ENCODE measurements around the gene HERC2. TPM values are rescaled to one million over a fixed set of nuclear protein-coding genes. Genes with fewer than 3 reads are reported as not detected.

Gene HERC2
- total and polyA plus RNA-seq, 4 donors, result 17.9 to 76.0 (median 39.8) TPM

- no peaks in the 10 kb centered on the region for H3K27me3 ChIP-seq (ENCODE audit: control insufficient read depth in 3 of 3, insufficient read depth in 3 of 3, low read length in 2 of 3)
- H3K36me3 ChIP-seq (ENCODE audit: control insufficient read depth in 4 of 4, insufficient read depth in 4 of 4, low read length in 4 of 4), result peaks cover 23 to 55% (median 39%) of the 10 kb centered on the region in 4 donors
- no peaks in the 10 kb centered on the region for H3K9me3 ChIP-seq (ENCODE audit: control insufficient read depth in 4 of 4, insufficient read depth in 3 of 4, low read length in 3 of 4)
- no peak for DNase-seq
- no peaks in the 10 kb centered on the region for H3K4me1 ChIP-seq (ENCODE audit: control insufficient read depth in 5 of 5, insufficient read depth in 5 of 5, low read length in 5 of 5)
- 95% methylated on average over 10 of the region's 10 CpGs for WGBS, 2 donors
- no peak overlapping the region for H3K9ac ChIP-seq (ENCODE audit: insufficient read depth in 1 of 2, low read length in 2 of 2)
- TF ChIP-seq CTCF (IDR thresholded peaks at IDR 0.05; ENCODE audit: control extremely low read depth, extremely low read depth), result no peak
- H3K27ac ChIP-seq (ENCODE audit: low read depth in 1 of 2, low read length in 1 of 2), result no peak overlapping the region
- ATAC-seq (ENCODE audit: insufficient read depth, low FRiP score), result no peak
- no peak overlapping the region for H3K4me3 ChIP-seq
These were observed 203.4 kb downstream of the HERC2 start for GRCh38 chr15:28118531-28118930.

GRCh38 chr15:28118083-28118482, 203.9 kb downstream of the HERC2 start:
- Histone ChIP-seq H3K9ac (ENCODE audit: insufficient read depth in 1 of 2, low read length in 2 of 2) (no peak overlapping the region), H3K27ac (ENCODE audit: low read depth in 1 of 2, low read length in 1 of 2) (no peak overlapping the region), H3K4me1 (ENCODE audit: control insufficient read depth in 5 of 5, insufficient read depth in 5 of 5, low read length in 5 of 5) (no peaks in the 10 kb centered on the region), H3K36me3 (ENCODE audit: control insufficient read depth in 4 of 4, insufficient read depth in 4 of 4, low read length in 4 of 4) (peaks cover 23 to 60% (median 40%) of the 10 kb centered on the region in 4 donors), H3K27me3 (ENCODE audit: control insufficient read depth in 3 of 3, insufficient read depth in 3 of 3, low read length in 2 of 3) (no peaks in the 10 kb centered on the region), H3K4me3 (no peak overlapping the region), H3K9me3 (ENCODE audit: control insufficient read depth in 4 of 4, insufficient read depth in 3 of 4, low read length in 3 of 4) (no peaks in the 10 kb centered on the region)
- no peak for DNase-seq
- 94 to 96% methylated on average over 11 of the region's 11 CpGs for WGBS, 2 donors
- TF ChIP-seq CTCF (IDR thresholded peaks at IDR 0.05; ENCODE audit: control extremely low read depth, extremely low read depth), result no peak
- ATAC-seq (ENCODE audit: insufficient read depth, low FRiP score), result no peak

- Histone ChIP-seq H3K36me3 (ENCODE audit: control insufficient read depth in 4 of 4, insufficient read depth in 4 of 4, low read length in 4 of 4) (peaks cover 25 to 64% (median 44%) of the 10 kb centered on the region in 4 donors), H3K9me3 (ENCODE audit: control insufficient read depth in 4 of 4, insufficient read depth in 3 of 4, low read length in 3 of 4) (no peaks in the 10 kb centered on the region), H3K4me1 (ENCODE audit: control insufficient read depth in 5 of 5, insufficient read depth in 5 of 5, low read length in 5 of 5) (no peaks in the 10 kb centered on the region), H3K27me3 (ENCODE audit: control insufficient read depth in 3 of 3, insufficient read depth in 3 of 3, low read length in 2 of 3) (no peaks in the 10 kb centered on the region), H3K9ac (ENCODE audit: insufficient read depth in 1 of 2, low read length in 2 of 2) (no peak overlapping the region), H3K27ac (ENCODE audit: low read depth in 1 of 2, low read length in 1 of 2) (no peak overlapping the region), H3K4me3 (no peak overlapping the region)
- TF ChIP-seq CTCF (IDR thresholded peaks at IDR 0.05; ENCODE audit: control extremely low read depth, extremely low read depth), result no peak
- ATAC-seq (ENCODE audit: insufficient read depth, low FRiP score) (no peak), DNase-seq (no peak)
- WGBS, 2 donors, result 96 to 98% methylated on average over 12 of the region's 12 CpGs
These were observed 204.5 kb downstream of the HERC2 start for GRCh38 chr15:28117432-28117990.
